Kidney epithelial cell (primary cell): ENCODE results near the gene BRD9. TPM values are rescaled to one million over a fixed set of nuclear protein-coding genes. Genes with fewer than 3 reads are reported as not detected.

Experiments
- DNase-seq: peaks from one replicate; pipeline ENCODE4 v3.0.0-alpha.2; 2010; ENCODE audit warnings: low read depth
- H3K27me3 ChIP-seq: 2 replicates; pipeline ENCODE4 v1.6.0; 2011; ENCODE audit warnings: low read length; ENCODE audit not compliant: control insufficient read depth, insufficient read depth
- H3K36me3 ChIP-seq: 2 replicates; pipeline ENCODE4 v1.5.1; 2011; ENCODE audit warnings: low read length; ENCODE audit not compliant: control insufficient read depth, insufficient read depth
- H3K4me3 ChIP-seq: 2 replicates; pipeline ENCODE4 v1.5.1; 2011; ENCODE audit warnings: low read depth, mild to moderate bottlenecking, control low read depth, low read length
- CTCF ChIP-seq: IDR thresholded peaks from 2 replicates; pipeline ENCODE4 v1.5.1; 2011; ENCODE audit warnings: mild to moderate bottlenecking, moderate library complexity, low read length, control low read depth, inconsistent platforms; ENCODE audit not compliant: insufficient read depth, poor library complexity, severe bottlenecking
- total RNA-seq: library from RNA; depleted of rRNA; stranded (reverse); fragments of >200 nt; gene quantifications from 2 replicates; pipeline ENCODE4 v1.2.3, GENCODE V29; 2015

The BRD9 gene
- total RNA-seq, 1 donor from 2014 or later = 47.3 TPM

DNA sequence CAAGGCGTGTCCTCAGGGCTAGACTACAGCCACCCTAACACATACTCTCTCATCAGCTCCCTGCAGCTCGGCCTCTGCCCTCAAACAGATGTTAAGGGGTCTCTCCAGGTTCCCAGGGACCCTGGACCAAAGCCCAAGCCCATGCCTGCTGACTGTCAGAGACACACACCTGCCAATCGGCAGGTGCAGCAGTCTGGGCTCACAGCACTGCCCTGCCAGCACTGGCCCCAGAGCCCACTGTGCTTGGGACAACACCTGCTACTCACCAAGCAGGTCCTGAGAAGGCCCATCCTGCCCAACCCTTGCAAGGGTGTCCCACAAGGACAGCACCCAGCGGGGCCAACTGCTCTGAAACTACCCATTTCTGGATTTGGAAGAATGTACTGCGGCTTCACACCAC is 21.6 kb downstream of the BRD9 start:
- no peak for DNase-seq
- peaks cover 3% of the 10 kb centered on the region for H3K36me3 ChIP-seq
- no peaks in the 10 kb centered on the region for H3K27me3 ChIP-seq
- H3K4me3 ChIP-seq = no peak overlapping the region
- TF ChIP-seq CTCF = no peak

GRCh38 chr5:868428-869135 is 24.0 kb downstream of the BRD9 start:
- no peak for DNase-seq
- Histone ChIP-seq H3K36me3 (peaks cover 5% of the 10 kb centered on the region), H3K27me3 (no peaks in the 10 kb centered on the region), H3K4me3 (no peak overlapping the region)
- TF ChIP-seq CTCF = no peak

- DNase-seq = no peak
- Histone ChIP-seq H3K36me3 (peaks cover 5% of the 10 kb centered on the region), H3K4me3 (no peak overlapping the region), H3K27me3 (no peaks in the 10 kb centered on the region)
- no peak for TF ChIP-seq CTCF
These were observed 25.2 kb downstream of the BRD9 start for GRCh38 chr5:867300-867870.

GRCh38 chr5:865771-866170 is 26.8 kb downstream of the BRD9 start:
- TF ChIP-seq CTCF = no peak
- Histone ChIP-seq H3K36me3 (peaks cover 3% of the 10 kb centered on the region), H3K27me3 (no peaks in the 10 kb centered on the region), H3K4me3 (no peak overlapping the region)
- no peak for DNase-seq

DNA sequence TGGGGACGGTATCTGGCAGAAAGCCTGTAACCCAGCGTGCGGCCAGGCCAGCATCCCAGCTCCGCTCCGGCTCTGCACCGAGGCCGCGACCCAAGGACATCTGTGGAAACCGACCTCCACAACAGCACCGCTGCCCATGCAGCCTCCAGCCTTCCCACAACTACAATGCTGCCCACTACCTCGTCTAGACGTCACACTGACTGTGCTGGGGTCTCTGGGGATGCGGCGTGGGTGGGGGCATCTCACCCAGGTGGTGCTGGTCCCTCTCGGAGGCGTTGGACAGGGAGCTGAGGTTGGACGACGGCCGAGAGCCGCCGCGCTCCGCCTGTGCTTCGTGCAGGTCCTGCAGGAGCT is 27.5 kb downstream of the BRD9 start:
- Histone ChIP-seq H3K36me3 (peaks cover 3% of the 10 kb centered on the region), H3K4me3 (no peak overlapping the region)

More for the DNA sequence above, 27.5 kb downstream of the BRD9 start:
- H3K27me3 ChIP-seq = no peaks in the 10 kb centered on the region
- no peak for TF ChIP-seq CTCF
- no peak for DNase-seq
